GM12873 (cell line): ENCODE measurements around the gene BLID.

ENCODE experiments used
- CTCF ChIP-seq: IDR thresholded peaks from 2 replicates; pipeline ENCODE4 v1.5.1; 2012; ENCODE audit warnings: low read depth, mild to moderate bottlenecking, moderate library complexity, low read length, control low read depth; ENCODE audit not compliant: insufficient read depth; ENCODE audit errors: missing control alignments

The BLID gene

GRCh38 chr11:122115524-122116379, at the start of gene BLID:
BLID (minus strand) TSS chr11:122116215; CDS start chr11:122115922, 293 bp downstream.
- TF ChIP-seq CTCF: peak; percentile 69

DNA sequence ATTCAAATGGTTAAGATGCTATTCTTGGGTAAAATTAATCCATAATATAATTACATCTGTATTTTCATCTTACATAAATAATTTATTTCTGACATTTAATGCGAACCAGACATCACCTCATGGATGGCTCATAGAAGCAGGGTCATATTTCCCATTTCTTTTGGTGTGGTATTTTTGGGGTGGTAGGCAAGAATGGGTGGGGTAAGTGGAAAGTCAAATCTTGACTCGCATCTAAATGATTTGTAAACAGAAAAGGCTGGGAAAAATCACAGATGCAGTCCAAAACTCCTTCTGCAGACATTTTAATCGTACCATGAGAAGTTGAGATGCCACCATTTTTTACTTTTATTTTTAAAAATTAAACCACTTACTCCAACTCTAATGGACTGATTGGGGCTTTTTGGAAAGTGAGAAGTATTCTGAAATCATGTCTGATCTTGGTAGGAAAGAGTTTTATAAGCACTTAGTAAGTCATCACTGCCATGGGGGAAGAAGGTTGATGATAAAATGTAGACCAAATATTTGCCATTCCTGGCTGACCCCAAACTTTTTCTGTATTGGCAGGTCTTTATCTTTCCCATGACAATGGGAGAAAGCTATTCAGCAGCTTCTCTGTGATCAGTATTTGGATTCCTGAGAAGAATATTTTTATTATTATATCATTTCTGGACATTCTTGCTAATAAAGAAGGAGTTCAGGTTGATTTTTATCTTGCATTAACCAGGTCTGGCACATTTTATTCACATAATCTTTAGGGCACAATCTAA, 47.2 kb upstream of the BLID start:
- no peak for TF ChIP-seq CTCF

DNA sequence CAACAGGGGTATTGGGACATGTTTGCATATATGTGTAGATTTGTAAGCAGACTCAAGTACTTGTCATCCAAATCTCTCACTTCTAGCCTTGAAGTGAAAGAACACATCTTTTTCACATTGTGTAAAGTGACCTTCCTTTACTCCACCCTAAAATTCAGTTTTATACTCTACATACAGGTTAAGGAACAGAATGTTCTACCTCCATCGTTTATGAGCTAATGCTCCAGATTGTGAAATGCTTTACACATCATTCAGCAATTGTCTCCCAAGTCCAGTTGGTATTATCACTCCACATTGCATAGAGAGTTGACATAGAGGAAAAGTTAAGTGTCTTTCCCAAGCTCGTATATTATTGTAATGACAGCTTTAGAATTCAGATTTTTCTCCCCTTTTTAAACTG, 46.1 kb upstream of the BLID start:
- no peak for TF ChIP-seq CTCF

- no peak for TF ChIP-seq CTCF
These were observed 45.0 kb upstream of the BLID start for GRCh38 chr11:122160841-122161590.

DNA sequence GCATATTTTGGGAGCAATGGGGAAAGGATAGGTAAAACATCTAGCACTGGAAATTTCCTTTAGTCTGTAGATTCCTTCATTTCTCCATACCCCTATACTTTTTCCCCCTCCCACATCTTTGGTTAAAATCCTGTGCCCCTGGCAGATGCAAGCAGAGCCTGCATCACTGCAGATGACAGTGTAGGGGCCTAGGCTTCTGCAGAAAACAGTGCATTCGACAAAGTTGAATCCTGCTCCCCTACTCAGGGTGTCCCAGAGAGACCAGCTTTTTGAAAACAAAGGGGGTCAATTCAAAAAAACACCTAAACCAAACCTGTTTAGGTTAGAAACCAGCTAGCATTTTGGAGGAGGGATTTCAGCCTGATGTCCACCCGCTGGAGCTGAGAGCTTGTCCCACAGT, 43.8 kb upstream of the BLID start:
- no peak for TF ChIP-seq CTCF

GRCh38 chr11:122159173-122159721, 43.2 kb upstream of the BLID start:
- no peak for TF ChIP-seq CTCF
